HG03066 (cell line): Measurements from ENCODE around the gene RRP15.

Experiments
- ATAC-seq: cut with Tn5 transposase; IDR thresholded peaks from one replicate; pipeline ENCODE4 v1.9.1; 2021; ENCODE audit warnings: low read depth; ENCODE audit not compliant: unreplicated experiment

Gene RRP15

DNA sequence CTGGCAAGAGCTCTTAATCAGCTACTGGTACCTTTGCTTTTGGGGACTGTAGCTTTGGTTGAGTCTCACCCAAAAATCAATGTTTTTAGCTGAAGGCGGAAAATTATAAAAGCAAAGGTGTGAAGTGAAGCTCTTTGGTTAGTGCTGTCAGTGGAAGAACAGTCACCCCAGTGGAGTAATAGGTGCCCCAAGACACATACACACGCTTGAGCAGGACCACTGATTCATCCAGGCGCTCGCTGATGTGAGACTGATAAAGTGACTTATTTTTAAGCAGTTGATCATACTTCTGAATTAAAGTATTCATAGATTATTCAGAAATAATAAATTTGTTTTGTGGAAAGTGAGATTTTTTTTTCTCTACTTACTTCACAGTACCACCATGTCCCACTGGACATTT is 97.2 kb downstream of the RRP15 start:
- no peak for ATAC-seq

DNA sequence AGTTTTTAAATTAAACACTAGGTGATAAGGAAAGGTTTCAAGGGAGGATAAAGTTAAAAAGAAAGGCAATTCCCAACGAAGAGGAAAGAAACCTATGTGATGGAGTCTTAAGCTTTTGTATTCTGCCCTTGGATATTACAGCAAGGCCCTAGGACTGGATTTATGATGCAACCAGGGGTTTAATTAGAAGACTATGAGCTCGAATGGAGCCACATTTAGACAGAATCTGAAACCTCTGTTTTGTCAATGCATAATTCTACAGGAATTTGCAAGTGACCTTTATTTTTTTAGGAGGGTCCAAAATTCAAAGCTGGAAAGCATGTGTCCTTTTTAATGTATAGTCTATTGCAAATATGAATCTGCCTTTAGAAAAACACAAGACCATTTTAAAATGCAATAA is 98.0 kb downstream of the RRP15 start:
- no peak for ATAC-seq

DNA sequence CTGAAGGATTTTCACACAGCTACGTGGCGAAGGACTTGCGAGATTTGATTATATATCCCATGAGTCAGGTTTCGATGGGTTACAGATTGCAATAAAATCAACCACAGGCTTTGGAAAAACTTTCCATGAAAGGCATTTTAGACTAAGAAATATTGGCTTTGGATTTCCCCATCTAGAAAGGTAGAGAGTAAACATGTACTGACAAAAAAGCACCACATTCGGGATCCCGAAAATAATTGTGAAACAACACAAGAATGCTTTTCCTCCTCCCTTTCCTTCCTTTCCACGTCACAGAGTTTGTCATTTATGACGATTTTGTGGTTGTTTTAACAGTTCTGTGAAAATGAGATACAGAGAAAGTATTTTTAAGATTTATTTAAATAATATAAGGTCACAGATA is 98.6 kb downstream of the RRP15 start:
- no peak for ATAC-seq

DNA sequence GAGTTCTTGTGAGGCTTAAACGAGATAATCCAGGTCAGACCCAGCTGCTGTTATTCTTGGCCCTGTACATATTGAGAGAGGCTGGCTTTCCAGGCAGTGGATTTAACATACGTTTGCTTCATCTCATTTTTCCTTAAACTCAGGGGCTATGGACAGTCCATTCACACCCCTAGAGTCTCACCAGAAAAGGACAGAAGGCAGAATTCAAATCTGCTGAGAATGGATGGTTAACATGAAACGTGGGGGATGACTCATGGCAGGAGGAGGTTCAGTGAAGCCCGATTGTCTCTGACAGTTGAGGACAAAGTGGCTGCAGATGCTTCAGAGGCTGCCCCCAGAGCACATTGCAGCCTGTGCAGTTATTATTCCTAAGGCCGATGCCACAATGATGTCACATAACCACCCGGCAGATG is 99.5 kb downstream of the RRP15 start:
- ATAC-seq = no peak
